Neural cell (in vitro differentiated cells): ENCODE results near the gene TMC7. TPM values are rescaled to one million over a fixed set of nuclear protein-coding genes. Genes with fewer than 3 reads are reported as not detected.

ENCODE experiments used
- H2AFZ ChIP-seq: fragments of 200-600, 300-800 bp; sonication (generic), shearing (Covaris generic); 2 replicates; pipeline ENCODE4 v1.6.0; 2014; ENCODE audit warnings: low read depth, mild to moderate bottlenecking, antibody characterized with exemption, low read length, moderate library complexity
- H3F3A ChIP-seq: fragments of 200-600 bp; shearing (Covaris generic); 2 replicates; pipeline ENCODE4 v1.6.1; 2016; ENCODE audit warnings: mild to moderate bottlenecking, moderate library complexity, mixed read lengths, antibody characterized with exemption, low read length; ENCODE audit not compliant: insufficient read depth, poor library complexity, severe bottlenecking
- H3K27ac ChIP-seq: fragments of 200-600, 300-800 bp; sonication (generic), shearing (Covaris generic); 2 replicates; pipeline ENCODE4 v1.5.1; 2014; ENCODE audit warnings: mild to moderate bottlenecking, low read length, moderate library complexity
- H3K27me3 ChIP-seq: fragments of 300-800, 200-600 bp; sonication (generic), shearing (Covaris generic); 2 replicates; pipeline ENCODE4 v1.6.0; 2014; ENCODE audit warnings: mild to moderate bottlenecking, low read depth, low read length, moderate library complexity; ENCODE audit not compliant: insufficient read depth
- H3K36me3 ChIP-seq: fragments of 300-800, 200-600 bp; sonication (generic), shearing (Covaris generic); 2 replicates; pipeline ENCODE4 v1.5.1; 2014; ENCODE audit warnings: mild to moderate bottlenecking, antibody characterized with exemption, low read length, moderate library complexity; ENCODE audit not compliant: insufficient read depth
- H3K4me2 ChIP-seq: fragments of 300-800, 200-600 bp; sonication (generic), shearing (Covaris generic); 2 replicates; pipeline ENCODE4 v1.6.0; 2014; ENCODE audit warnings: mild to moderate bottlenecking, low read length
- H3K4me3 ChIP-seq: fragments of 300-800, 200-600 bp; sonication (generic), shearing (Covaris generic); 2 replicates; pipeline ENCODE4 v1.5.1; 2014; ENCODE audit warnings: mild to moderate bottlenecking, low read length, moderate library complexity
- H3K79me2 ChIP-seq: fragments of 200-600 bp; shearing (Covaris generic); replicated peaks from 2 replicates; pipeline ENCODE4 v1.6.0; 2014; ENCODE audit warnings: mild to moderate bottlenecking, low read length, moderate library complexity; ENCODE audit not compliant: insufficient read depth
- H3K9ac ChIP-seq: fragments of 300-800, 200-600 bp; sonication (generic), shearing (Covaris generic); 2 replicates; pipeline ENCODE4 v1.6.1; 2016; ENCODE audit warnings: mild to moderate bottlenecking, low read length, mixed read lengths
- H3K9me2 ChIP-seq: fragments of 200-600 bp; shearing (Covaris generic); 2 replicates; pipeline ENCODE4 v1.6.1; 2016; ENCODE audit warnings: mild to moderate bottlenecking, low read length, mixed read lengths; ENCODE audit not compliant: insufficient read depth
- H3K9me3 ChIP-seq: fragments of 200-600, 300-800 bp; sonication (generic), shearing (Covaris generic); 2 replicates; pipeline ENCODE4 v1.6.1; 2016; ENCODE audit warnings: mild to moderate bottlenecking, mixed run types, low read length, moderate library complexity, mixed read lengths
- H4K20me1 ChIP-seq: fragments of 200-600 bp; shearing (Covaris generic); 2 replicates; pipeline ENCODE4 v1.6.1; 2016; ENCODE audit warnings: mild to moderate bottlenecking, mixed run types; ENCODE audit not compliant: insufficient read depth
- CTCF ChIP-seq: fragments of 450-650 bp; IDR thresholded peaks from 2 replicates; pipeline ENCODE4 v1.5.1; 2014; ENCODE audit warnings: antibody characterized with exemption, mild to moderate bottlenecking, moderate library complexity; ENCODE audit not compliant: poor library complexity, severe bottlenecking
- EP300 ChIP-seq: fragments of 450-650 bp; conservative IDR thresholded peaks from 2 replicates; pipeline ENCODE4 v1.6.1; 2014; ENCODE audit warnings: antibody characterized with exemption, mild to moderate bottlenecking, moderate library complexity; ENCODE audit not compliant: poor library complexity, severe bottlenecking
- EZH2 ChIP-seq: fragments of 200-600, 300-800 bp; shearing (Covaris generic), sonication (generic); IDR thresholded peaks from 2 replicates; pipeline ENCODE4 v1.6.1; 2014; ENCODE audit warnings: antibody characterized with exemption, low read length, borderline replicate concordance, mild to moderate bottlenecking; ENCODE audit not compliant: insufficient read depth, poor library complexity, severe bottlenecking
- MXI1 ChIP-seq: fragments of 450-650 bp; conservative IDR thresholded peaks from 2 replicates; pipeline ENCODE4 v1.6.1; 2014; ENCODE audit warnings: antibody characterized with exemption, mild to moderate bottlenecking; ENCODE audit not compliant: poor library complexity, severe bottlenecking
- POLR2AphosphoS5 ChIP-seq: IDR thresholded peaks from 2 replicates; pipeline ENCODE4 v1.6.1; 2012
- RAD21 ChIP-seq: fragments of 450-650 bp; conservative IDR thresholded peaks from 2 replicates; pipeline ENCODE4 v1.6.1; 2014; ENCODE audit warnings: antibody characterized with exemption, mild to moderate bottlenecking, moderate library complexity
- REST ChIP-seq: IDR thresholded peaks from 2 replicates; pipeline ENCODE4 v1.6.1; 2012; ENCODE audit warnings: borderline replicate concordance
- SMC3 ChIP-seq: fragments of 450-650 bp; conservative IDR thresholded peaks from 2 replicates; pipeline ENCODE4 v1.6.1; 2014; ENCODE audit warnings: antibody characterized with exemption, mild to moderate bottlenecking, moderate library complexity; ENCODE audit not compliant: poor library complexity
- TAF1 ChIP-seq: IDR thresholded peaks from 2 replicates; pipeline ENCODE4 v1.6.1; 2012; ENCODE audit warnings: low read depth
- polyA plus RNA-seq: library from polyadenylated mRNA; depleted of rRNA; stranded (reverse); fragments of >200 nt; gene quantifications from 2 replicates; pipeline ENCODE4 v1.2.3, GENCODE V29; 2014

Gene TMC7
- polyA plus RNA-seq, 1 donor from 2014 or later = 3.5 TPM

GRCh38 chr16:19044769-19045168, 61.0 kb downstream of the TMC7 start:
- Histone ChIP-seq H3K9me2 (no peaks in the 10 kb centered on the region), H3K4me3 (no peak overlapping the region), H3K36me3 (peaks cover 6% of the 10 kb centered on the region), H3K4me2 (no peak overlapping the region), H3K27me3 (no peaks in the 10 kb centered on the region), H3F3A (no peaks in the 10 kb centered on the region), H3K27ac (no peak overlapping the region), H3K79me2 (no peaks in the 10 kb centered on the region), H2AFZ (no peak overlapping the region), H3K9me3 (no peaks in the 10 kb centered on the region), H4K20me1 (no peaks in the 10 kb centered on the region), H3K9ac (no peak overlapping the region)
- no peak for TF ChIP-seq EZH2
- no peak for TF ChIP-seq REST
- TF ChIP-seq RAD21 = no peak
- TF ChIP-seq MXI1 = no peak
- no peak for TF ChIP-seq SMC3
- TF ChIP-seq EP300 = no peak
- no peak for TF ChIP-seq TAF1
- TF ChIP-seq POLR2AphosphoS5 = no peak
- no peak for TF ChIP-seq CTCF

- Histone ChIP-seq H3K27ac (no peak overlapping the region), H3K9me2 (no peaks in the 10 kb centered on the region), H3K9ac (no peak overlapping the region), H4K20me1 (no peaks in the 10 kb centered on the region), H3K36me3 (no peaks in the 10 kb centered on the region), H3F3A (no peaks in the 10 kb centered on the region), H3K27me3 (no peaks in the 10 kb centered on the region), H3K4me3 (no peak overlapping the region), H3K9me3 (no peaks in the 10 kb centered on the region), H3K4me2 (no peak overlapping the region), H2AFZ (no peak overlapping the region), H3K79me2 (no peaks in the 10 kb centered on the region)
- no peak for TF ChIP-seq REST
- no peak for TF ChIP-seq EP300
- TF ChIP-seq MXI1 = no peak
- no peak for TF ChIP-seq RAD21
- TF ChIP-seq EZH2 = no peak
- no peak for TF ChIP-seq CTCF
- TF ChIP-seq POLR2AphosphoS5 = no peak
- no peak for TF ChIP-seq TAF1
- TF ChIP-seq SMC3 = no peak
Observed at GRCh38 chr16:19046062-19046461, 62.3 kb downstream of the TMC7 start.
